Islet of Langerhans (tissue), 1 donor: ENCODE results near the gene UBE2L5.
A peak's percentile ranks its signal among the peaks of the same experiment; 100 is the strongest.
"Not testable (repeated sequence)": the region's sequence is repeated elsewhere in the genome, so short reads cannot be mapped to it uniquely, and the experiment has no call there.

Source experiments
- FAIRE-seq: peaks from one replicate; lab custom pipeline; 2011; peaks lifted over from hg19 to GRCh38; lab: Jason Lieb, UNC

The UBE2L5 gene

GRCh38 chr13:30440910-30441703 lies 18.8 kb downstream of the UBE2L5 start:
- FAIRE-seq, result no peak

- no peak for FAIRE-seq
These were observed 20.6 kb downstream of the UBE2L5 start for GRCh38 chr13:30442926-30443325.

DNA sequence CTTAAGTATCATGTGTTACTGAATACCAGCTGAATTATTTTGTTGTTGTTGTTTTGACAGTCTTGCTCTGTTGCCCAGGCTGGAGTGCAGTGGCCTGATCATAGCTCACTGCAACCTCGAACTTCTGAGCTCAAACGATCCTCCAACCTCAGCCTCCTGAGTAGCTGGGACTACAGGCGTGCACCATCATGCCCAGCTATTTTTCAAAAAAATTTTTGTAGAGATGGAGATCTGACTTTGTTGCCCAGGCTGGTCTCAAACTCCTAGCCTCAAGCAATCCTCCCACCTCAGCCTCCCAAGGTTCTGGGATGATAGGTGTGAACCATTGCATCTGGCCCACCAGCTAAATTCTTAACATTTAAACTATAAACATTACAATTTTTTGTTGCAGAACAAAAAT lies 21.2 kb downstream of the UBE2L5 start:
- FAIRE-seq, result not testable (repeated sequence)

DNA sequence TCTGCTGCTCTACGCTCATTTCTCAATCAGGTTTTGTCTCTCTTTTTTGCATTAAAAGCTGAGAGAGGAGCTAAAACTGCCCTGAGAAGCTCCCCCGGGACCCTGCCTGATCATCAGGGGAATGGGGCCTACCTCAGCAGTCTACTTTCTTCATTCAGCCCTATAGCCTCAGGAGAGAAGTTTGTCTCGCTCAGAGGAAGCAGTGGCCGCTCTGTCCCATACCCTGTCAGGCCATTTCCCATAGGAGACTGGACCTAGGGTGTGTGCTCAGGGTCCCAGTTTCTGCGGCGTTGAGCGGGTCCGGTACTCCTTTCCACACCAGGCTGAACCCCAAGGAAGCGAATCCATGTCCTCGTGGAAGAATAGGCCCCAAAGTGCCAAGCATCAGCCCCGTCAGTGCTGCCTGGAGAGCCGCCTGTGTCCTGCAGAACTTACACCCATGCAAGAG lies 21.7 kb downstream of the UBE2L5 start:
- FAIRE-seq, result no peak

DNA sequence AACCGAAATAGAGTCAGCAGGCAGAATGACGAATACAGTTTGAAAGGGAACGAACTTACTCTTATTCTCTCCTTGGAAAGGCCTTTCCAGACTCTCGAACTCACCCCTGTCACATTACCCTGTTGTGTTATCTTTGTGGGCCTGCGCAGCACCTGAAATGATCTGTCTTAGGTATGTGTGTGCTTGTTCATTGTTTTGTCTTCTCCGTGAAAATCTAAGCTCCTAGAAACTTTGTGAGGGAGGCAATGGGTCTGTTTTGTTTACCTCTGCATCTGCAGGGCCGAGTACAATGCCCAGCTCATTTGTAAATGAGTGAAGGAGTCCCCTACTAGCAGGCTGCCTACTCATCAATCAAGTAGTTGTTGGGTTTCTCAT lies 23.8 kb downstream of the UBE2L5 start:
- peak; percentile 13 for FAIRE-seq

GRCh38 chr13:30448441-30448840 lies 26.1 kb downstream of the UBE2L5 start:
- no peak for FAIRE-seq

DNA sequence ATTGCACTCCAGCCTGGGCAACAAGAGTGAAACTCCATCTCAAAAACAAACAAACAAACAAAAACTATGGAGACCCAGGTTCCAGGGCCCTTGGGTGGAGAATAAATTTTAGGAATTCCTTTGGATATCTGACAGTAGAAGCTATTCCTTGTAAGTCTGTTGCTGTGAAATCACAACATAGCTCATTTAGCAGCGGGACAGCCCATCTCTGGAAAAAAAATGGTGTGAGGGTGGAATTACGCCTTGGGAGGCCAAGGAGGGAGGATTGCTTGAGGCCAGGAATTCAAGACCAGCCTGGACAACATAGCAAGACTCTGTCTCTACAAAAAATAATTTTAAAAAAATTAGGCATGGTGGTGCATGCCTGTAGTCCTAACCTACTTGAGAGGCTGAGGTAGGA lies 27.8 kb downstream of the UBE2L5 start:
- no peak for FAIRE-seq

GRCh38 chr13:30451476-30451875 lies 29.2 kb downstream of the UBE2L5 start:
- not testable (repeated sequence) for FAIRE-seq

- no peak for FAIRE-seq
These were observed 31.4 kb downstream of the UBE2L5 start for GRCh38 chr13:30453727-30454126.

GRCh38 chr13:30454991-30455390 lies 32.7 kb downstream of the UBE2L5 start:
- no peak for FAIRE-seq

GRCh38 chr13:30456290-30456689 lies 34.0 kb downstream of the UBE2L5 start:
- FAIRE-seq, result no peak

GRCh38 chr13:30457306-30457891 lies 35.1 kb downstream of the UBE2L5 start:
- no peak for FAIRE-seq

DNA sequence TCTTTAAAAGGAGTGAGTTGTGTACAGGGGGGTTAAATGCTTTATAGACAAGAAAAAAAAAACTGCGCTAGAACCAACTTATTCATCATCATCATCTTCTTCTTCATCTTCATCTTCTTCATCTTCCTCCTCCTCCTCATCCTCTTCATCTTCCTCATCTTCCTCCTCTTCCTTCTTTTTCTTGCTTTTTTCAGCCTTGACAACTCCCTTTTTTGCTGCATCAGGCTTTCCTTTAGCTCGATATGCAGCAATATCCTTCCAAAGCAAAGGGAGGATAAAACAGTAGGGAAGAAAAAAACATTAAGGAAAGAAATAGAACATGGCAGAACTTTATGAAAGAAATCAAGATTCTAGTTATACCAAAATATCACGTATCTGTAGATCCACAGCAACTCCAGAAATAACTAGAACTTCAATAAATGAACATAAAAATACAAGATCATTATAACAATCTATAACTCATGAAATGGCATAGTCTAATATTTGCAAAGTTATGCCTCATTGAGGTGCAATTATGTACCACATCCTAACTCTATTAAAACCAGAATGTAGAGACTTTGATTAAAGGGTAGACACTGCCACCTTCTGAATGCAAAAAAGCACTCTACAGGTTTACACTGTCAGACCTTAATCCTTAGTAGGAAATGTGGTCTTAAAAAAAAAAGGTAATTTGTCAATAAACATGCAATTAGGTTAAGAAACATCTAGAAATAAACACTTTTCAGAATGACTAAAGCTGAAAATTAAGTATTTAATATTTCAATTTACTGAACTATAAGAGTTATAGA lies 39.2 kb downstream of the UBE2L5 start:
- peak; percentile 98 for FAIRE-seq

DNA sequence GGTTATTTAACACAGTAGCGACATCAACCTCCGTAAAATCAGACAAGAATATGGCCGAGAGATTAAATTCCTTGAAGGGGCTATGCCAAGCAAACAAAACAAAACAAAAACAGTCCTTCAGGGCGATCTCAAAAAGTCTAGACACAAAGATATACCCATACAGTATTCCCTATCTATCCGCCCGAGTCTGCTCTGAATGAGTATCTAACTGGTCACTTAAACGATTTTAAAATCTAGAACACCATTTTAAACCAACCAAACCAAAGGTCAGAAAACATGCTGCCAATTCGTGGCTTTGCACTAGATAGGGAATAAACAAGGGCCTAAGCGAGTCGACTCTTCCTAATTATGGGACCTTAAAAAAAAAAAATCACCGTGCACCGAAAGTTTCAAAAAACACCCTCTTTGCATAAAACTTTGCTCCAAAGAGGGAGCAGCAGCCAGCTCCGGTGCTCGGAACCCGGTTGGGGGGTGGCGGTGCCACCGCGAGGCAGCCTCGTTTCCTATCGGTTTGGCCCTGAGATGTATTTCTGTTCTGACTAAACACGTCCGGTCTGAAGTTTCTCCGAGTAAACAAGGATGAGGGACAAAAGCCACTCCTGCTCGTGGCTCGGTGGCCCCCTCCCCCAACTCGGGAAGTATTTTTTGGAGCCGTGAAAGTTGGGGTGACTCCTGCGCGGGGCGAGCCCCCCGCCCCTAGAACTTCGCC lies 41.6 kb downstream of the UBE2L5 start:
- FAIRE-seq, result no peak

DNA sequence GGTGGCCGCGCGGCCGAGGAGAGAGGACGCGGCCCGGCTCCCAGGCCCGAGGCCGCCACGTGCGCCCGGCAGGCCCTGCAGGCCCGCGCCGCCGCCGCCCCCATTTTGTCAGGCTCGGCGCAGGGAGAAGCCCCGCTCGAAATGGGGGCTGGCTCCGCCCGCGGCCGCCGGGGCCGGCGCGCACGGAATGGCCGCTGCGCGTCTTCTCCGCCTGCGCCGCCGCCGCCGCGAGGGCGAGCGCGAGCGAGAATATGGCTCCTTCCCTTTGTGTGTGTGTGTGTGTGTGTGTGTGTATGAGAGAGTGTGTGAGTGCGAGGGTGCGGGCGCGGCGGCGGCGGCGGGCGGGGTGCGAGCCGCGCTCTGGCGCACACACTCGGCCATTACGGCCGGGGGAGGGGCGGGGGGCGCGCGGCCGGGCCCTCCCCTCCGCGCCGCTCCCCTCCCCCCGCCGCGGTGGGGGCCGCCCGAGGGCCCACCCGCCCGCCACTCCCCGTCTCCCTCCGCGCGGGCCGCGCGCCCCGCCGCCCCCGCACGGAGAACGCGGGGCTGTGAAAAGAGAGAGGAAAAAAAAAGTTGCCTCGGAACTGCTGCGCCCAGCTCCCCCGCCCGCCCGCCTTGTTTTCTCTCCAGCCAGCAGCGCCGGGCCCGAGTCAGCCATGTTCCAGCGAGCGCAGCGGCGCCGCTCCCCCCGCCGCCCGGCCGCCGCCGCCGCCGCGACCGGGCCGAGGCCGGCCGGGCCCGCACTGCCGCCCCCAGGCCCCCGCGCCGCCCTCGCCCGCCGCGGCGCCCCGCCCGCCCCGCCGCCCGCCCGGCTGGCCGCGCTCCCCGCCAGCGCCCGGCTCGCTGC lies 42.4 kb downstream of the UBE2L5 start:
- FAIRE-seq, result no peak

DNA sequence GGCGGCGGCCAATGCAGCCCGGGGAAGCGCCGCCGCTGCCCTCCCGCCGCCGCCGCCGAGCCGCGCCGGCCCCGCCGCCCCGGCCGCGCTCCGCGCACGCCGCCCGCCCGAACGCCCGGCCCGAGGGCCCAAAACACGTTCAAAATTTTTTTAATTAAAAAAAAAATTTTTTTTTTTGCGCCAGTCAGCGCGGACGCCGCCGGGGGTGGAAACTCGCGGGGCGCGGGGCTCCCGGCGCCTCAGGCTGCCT lies 43.0 kb downstream of the UBE2L5 start:
- FAIRE-seq, result no peak

- FAIRE-seq, result peak; percentile 99
These were observed 43.5 kb downstream of the UBE2L5 start, which contains the start of gene HMGB1 for GRCh38 chr13:30465593-30466357. HMGB1 (minus strand) TSS chr13:30465936; CDS start chr13:30463680, 2,256 bp downstream.

- no peak for FAIRE-seq
These were observed 44.0 kb downstream of the UBE2L5 start for GRCh38 chr13:30466358-30466714.

DNA sequence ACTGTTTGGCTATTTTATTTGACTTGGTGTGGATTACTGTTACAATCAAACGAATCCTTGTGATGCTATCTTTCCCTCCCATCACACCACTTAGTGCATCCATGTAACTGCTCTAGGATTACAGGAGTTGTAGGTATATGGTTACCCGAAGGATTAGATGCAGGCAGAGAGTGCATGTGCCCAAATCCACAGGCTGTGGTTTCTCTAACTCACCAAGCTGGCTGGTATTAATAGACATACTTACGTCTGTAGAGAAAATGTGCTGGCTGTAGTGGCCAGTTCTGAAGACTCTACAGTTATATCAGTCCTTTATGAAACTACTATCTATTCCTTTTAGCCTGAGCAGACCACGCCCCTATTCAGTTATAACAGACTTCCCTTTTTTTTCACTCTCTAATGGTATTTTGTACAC lies 44.6 kb downstream of the UBE2L5 start:
- FAIRE-seq, result no peak

DNA sequence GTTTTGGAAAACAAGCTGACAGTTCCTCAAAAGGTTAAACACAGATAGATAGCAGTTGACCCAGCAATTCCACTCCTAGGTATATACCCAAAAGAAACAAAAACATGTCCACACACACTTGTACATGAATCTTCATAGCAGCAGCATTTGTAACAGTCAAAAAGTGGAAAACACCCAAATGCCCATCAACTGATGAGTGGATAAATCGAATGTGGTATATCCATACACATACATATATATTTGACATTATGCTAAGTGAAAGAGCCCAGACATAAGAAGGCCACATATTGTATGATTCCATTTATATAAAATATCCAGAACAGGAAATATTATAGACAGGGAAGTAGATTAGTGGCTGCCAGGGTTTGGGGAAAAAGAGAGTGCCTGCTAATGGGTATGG lies 51.4 kb downstream of the UBE2L5 start:
- no peak for FAIRE-seq
